ENCODE data around the gene FIZ1.
"Not testable (repeated sequence)": the region's sequence is repeated elsewhere in the genome, so short reads cannot be mapped to it uniquely, and the experiment has no call there.

The FIZ1 gene

GRCh38 chr19:55585658-55586339 is 13.5 kb downstream of the FIZ1 start:
- DNase-seq (ENCODE audit: low read depth in 1 of 2, low spot score in 1 of 2), result no peak
- H3K4me3 ChIP-seq (replicated peaks; ENCODE audit: insufficient read depth, low read length), result no peak overlapping the region
- no peak overlapping the region for H3K27ac ChIP-seq (replicated peaks)
- H3K27me3 ChIP-seq (ENCODE audit: insufficient read depth, poor library complexity, severe bottlenecking), result peaks cover 25% of the 10 kb centered on the region
- TF ChIP-seq REST (IDR thresholded peaks at IDR 0.05; ENCODE audit: insufficient replicate concordance, low read depth) (no peak), SPI1 (IDR thresholded peaks at IDR 0.05; ENCODE audit: borderline replicate concordance, low read depth) (no peak), GABPA (IDR thresholded peaks at IDR 0.05; ENCODE audit: low read depth) (no peak), POLR2AphosphoS5 (IDR thresholded peaks at IDR 0.05; ENCODE audit: low read depth) (no peak)
- TF ChIP-seq, protein P1, sequence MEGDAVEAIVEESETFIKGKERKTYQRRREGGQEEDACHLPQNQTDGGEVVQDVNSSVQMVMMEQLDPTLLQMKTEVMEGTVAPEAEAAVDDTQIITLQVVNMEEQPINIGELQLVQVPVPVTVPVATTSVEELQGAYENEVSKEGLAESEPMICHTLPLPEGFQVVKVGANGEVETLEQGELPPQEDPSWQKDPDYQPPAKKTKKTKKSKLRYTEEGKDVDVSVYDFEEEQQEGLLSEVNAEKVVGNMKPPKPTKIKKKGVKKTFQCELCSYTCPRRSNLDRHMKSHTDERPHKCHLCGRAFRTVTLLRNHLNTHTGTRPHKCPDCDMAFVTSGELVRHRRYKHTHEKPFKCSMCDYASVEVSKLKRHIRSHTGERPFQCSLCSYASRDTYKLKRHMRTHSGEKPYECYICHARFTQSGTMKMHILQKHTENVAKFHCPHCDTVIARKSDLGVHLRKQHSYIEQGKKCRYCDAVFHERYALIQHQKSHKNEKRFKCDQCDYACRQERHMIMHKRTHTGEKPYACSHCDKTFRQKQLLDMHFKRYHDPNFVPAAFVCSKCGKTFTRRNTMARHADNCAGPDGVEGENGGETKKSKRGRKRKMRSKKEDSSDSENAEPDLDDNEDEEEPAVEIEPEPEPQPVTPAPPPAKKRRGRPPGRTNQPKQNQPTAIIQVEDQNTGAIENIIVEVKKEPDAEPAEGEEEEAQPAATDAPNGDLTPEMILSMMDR (IDR thresholded peaks at IDR 0.05; ENCODE audit: insufficient read depth, low read length), result no peak

- no peak overlapping the region for H3K4me3 ChIP-seq (replicated peaks; ENCODE audit: insufficient read depth, low read length)
- no peak for DNase-seq (ENCODE audit: low read depth in 1 of 2, low spot score in 1 of 2)
- H3K27me3 ChIP-seq (ENCODE audit: insufficient read depth, poor library complexity, severe bottlenecking), result peaks cover 25% of the 10 kb centered on the region
- TF ChIP-seq POLR2AphosphoS5 (IDR thresholded peaks at IDR 0.05; ENCODE audit: low read depth) (no peak), GABPA (IDR thresholded peaks at IDR 0.05; ENCODE audit: low read depth) (no peak), SPI1 (IDR thresholded peaks at IDR 0.05; ENCODE audit: borderline replicate concordance, low read depth) (no peak), REST (IDR thresholded peaks at IDR 0.05; ENCODE audit: insufficient replicate concordance, low read depth) (no peak)
- TF ChIP-seq, protein P1 (IDR thresholded peaks at IDR 0.05; ENCODE audit: insufficient read depth, low read length), result no peak
- H3K27ac ChIP-seq (replicated peaks), result no peak overlapping the region
These were observed 14.4 kb downstream of the FIZ1 start for GRCh38 chr19:55584871-55585270.

DNA sequence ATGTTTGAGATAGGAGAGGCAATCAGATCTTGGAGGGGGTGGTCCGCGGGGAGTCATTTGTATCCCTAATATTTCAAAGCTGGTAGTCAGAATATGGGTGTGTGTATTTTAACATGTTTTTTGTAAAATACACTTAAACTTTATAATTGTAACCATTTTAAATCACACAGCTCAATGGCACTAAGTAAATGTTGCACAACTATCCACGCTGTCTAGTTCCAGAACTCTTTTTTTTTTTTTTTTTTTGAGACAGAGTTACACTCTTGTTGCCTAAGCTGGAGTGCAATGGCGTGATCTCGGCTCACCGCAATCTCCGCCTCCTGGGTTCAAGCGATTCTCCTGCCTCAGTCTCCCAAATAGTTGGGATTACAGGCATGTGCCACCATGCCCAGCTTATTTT is 15.4 kb downstream of the FIZ1 start:
- DNase-seq (ENCODE audit: low read depth in 1 of 2, low spot score in 1 of 2); H3K4me3 ChIP-seq (replicated peaks; ENCODE audit: insufficient read depth, low read length); H3K27ac ChIP-seq (replicated peaks): not testable (repeated sequence)
- peaks cover 25% of the 10 kb centered on the region for H3K27me3 ChIP-seq (ENCODE audit: insufficient read depth, poor library complexity, severe bottlenecking)

GRCh38 chr19:55582284-55582683 is 17.0 kb downstream of the FIZ1 start:
- H3K27me3 ChIP-seq (ENCODE audit: insufficient read depth, poor library complexity, severe bottlenecking), result peaks cover 25% of the 10 kb centered on the region
- H3K27ac ChIP-seq (replicated peaks); DNase-seq (ENCODE audit: low read depth in 1 of 2, low spot score in 1 of 2); H3K4me3 ChIP-seq (replicated peaks; ENCODE audit: insufficient read depth, low read length): not testable (repeated sequence)

GRCh38 chr19:55581823-55582223 is 17.5 kb downstream of the FIZ1 start:
- peaks cover 24% of the 10 kb centered on the region for H3K27me3 ChIP-seq (ENCODE audit: insufficient read depth, poor library complexity, severe bottlenecking)
- DNase-seq (ENCODE audit: low read depth in 1 of 2, low spot score in 1 of 2), result no peak
- TF ChIP-seq, protein P1 (IDR thresholded peaks at IDR 0.05; ENCODE audit: insufficient read depth, low read length), result no peak
- TF ChIP-seq POLR2AphosphoS5 (IDR thresholded peaks at IDR 0.05; ENCODE audit: low read depth) (no peak), REST (IDR thresholded peaks at IDR 0.05; ENCODE audit: insufficient replicate concordance, low read depth) (no peak), GABPA (IDR thresholded peaks at IDR 0.05; ENCODE audit: low read depth) (no peak), SPI1 (IDR thresholded peaks at IDR 0.05; ENCODE audit: borderline replicate concordance, low read depth) (no peak)
- H3K27ac ChIP-seq (replicated peaks), result no peak overlapping the region
- H3K4me3 ChIP-seq (replicated peaks; ENCODE audit: insufficient read depth, low read length), result no peak overlapping the region
